Measurements from ENCODE around the gene C5. TPM values are rescaled to one million over a fixed set of nuclear protein-coding genes. Genes with fewer than 3 reads are reported as not detected.

Gene C5
- total RNA-seq, 1 donor from 2014 or later: 1.0 TPM

GRCh38 chr9:120934281-120934680, 115.8 kb downstream of the C5 start:
- no peak for ATAC-seq (ENCODE audit: poor library complexity)
- no peak for DNase-seq
- intact Hi-C loops (cut with DNase I): no loop called here

- intact Hi-C loops (cut with DNase I): no loop called here
- DNase-seq: no peak
- no peak for ATAC-seq (ENCODE audit: poor library complexity)
These were observed 116.6 kb downstream of the C5 start for GRCh38 chr9:120933310-120934055.

- no peak for DNase-seq
- ATAC-seq (ENCODE audit: poor library complexity): no peak
- intact Hi-C loops (cut with DNase I): no loop called here
These were observed 117.8 kb downstream of the C5 start for GRCh38 chr9:120932086-120932823.

GRCh38 chr9:120931231-120932085, 118.6 kb downstream of the C5 start:
- intact Hi-C loops (cut with DNase I): no loop called here
- no peak for DNase-seq
- no peak for ATAC-seq (ENCODE audit: poor library complexity)

GRCh38 chr9:120929229-120929791, 120.8 kb downstream of the C5 start:
- peak; percentile 1 for ATAC-seq (ENCODE audit: poor library complexity)
- intact Hi-C loops (cut with DNase I): no loop called here

GRCh38 chr9:120928483-120929228, 121.4 kb downstream of the C5 start:
- DNase-seq (peak; percentile 89), ATAC-seq (ENCODE audit: poor library complexity) (peak; percentile 96)
- intact Hi-C loops (cut with DNase I): no loop called here

More at GRCh38 chr9:120929229-120929791, 120.8 kb downstream of the C5 start:
- no peak for DNase-seq

- ATAC-seq (ENCODE audit: poor library complexity) (peak; percentile 32), DNase-seq (peak; percentile 65)
- intact Hi-C loops (cut with DNase I): no loop called here
These were observed 122.0 kb downstream of the C5 start for GRCh38 chr9:120928015-120928482.

- ATAC-seq (ENCODE audit: poor library complexity): no peak
- intact Hi-C loops (cut with DNase I): no loop called here
- DNase-seq: no peak
These were observed 122.6 kb downstream of the C5 start for GRCh38 chr9:120927269-120928014.

- ATAC-seq (ENCODE audit: poor library complexity): no peak
- intact Hi-C loops (cut with DNase I): no loop called here
- DNase-seq: no peak
These were observed 123.6 kb downstream of the C5 start, which contains the start of gene TRAF1 for GRCh38 chr9:120926397-120926928. TRAF1 (minus strand) TSS chr9:120926796; CDS start chr9:120926075, 721 bp downstream.

- ATAC-seq (ENCODE audit: poor library complexity) (no peak), DNase-seq (peak; percentile 53)
- intact Hi-C loops (cut with DNase I): no loop called here
These were observed 124.3 kb downstream of the C5 start for GRCh38 chr9:120925535-120926396.

- no peak for DNase-seq
- intact Hi-C loops (cut with DNase I): no loop called here
- ATAC-seq (ENCODE audit: poor library complexity): no peak
These were observed 125.2 kb downstream of the C5 start for GRCh38 chr9:120924698-120925534.

- ATAC-seq (ENCODE audit: poor library complexity) (no peak), DNase-seq (no peak)
- intact Hi-C loops (cut with DNase I): no loop called here
These were observed 126.3 kb downstream of the C5 start for GRCh38 chr9:120923620-120924328.

- ATAC-seq (ENCODE audit: poor library complexity): no peak
- intact Hi-C loops (cut with DNase I): no loop called here
- DNase-seq: no peak
These were observed 127.5 kb downstream of the C5 start for GRCh38 chr9:120922404-120923195.

- ATAC-seq (ENCODE audit: poor library complexity): peak; percentile 16
- peak; percentile 51 for DNase-seq
- intact Hi-C loops (cut with DNase I): no loop called here
These were observed 128.4 kb downstream of the C5 start for GRCh38 chr9:120921661-120922181.
